ENCODE measurements around the gene FAM149B1.

The FAM149B1 gene

DNA sequence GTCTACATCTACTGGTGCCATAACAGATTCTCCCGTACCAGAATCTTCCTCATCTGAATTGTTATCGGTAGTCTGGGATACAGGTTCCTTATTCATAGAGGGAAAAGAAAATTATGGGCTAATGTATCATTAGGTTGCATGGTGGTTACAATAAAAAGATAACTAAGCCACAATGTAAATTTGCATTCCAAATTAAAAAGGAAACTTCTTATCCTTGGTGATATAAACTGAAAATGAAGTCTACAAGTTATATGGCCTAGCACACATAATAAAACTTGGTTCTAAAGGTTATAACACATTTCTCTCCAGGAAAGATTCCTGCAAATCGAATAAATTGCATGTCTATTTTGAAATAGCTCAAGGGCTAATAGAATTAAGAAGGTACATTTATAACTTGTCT lies 33.2 kb upstream of the FAM149B1 start:
- H3K36me3 ChIP-seq (ENCODE audit: low read length) = peaks cover 60% of the 10 kb centered on the region
- no peak overlapping the region for H2AFZ ChIP-seq (ENCODE audit: low read depth, low read length, severe bottlenecking)
- H3K4me2 ChIP-seq (ENCODE audit: low read depth, low read length, poor library complexity, severe bottlenecking) = no peak overlapping the region
- no peaks in the 10 kb centered on the region for H3K9me2 ChIP-seq (replicated peaks; ENCODE audit: insufficient read depth, low read length)
- no peaks in the 10 kb centered on the region for H3K79me2 ChIP-seq (ENCODE audit: insufficient read depth, low read length)
- no peaks in the 10 kb centered on the region for H3K27me3 ChIP-seq (ENCODE audit: low read length)
- TF ChIP-seq, protein P1, sequence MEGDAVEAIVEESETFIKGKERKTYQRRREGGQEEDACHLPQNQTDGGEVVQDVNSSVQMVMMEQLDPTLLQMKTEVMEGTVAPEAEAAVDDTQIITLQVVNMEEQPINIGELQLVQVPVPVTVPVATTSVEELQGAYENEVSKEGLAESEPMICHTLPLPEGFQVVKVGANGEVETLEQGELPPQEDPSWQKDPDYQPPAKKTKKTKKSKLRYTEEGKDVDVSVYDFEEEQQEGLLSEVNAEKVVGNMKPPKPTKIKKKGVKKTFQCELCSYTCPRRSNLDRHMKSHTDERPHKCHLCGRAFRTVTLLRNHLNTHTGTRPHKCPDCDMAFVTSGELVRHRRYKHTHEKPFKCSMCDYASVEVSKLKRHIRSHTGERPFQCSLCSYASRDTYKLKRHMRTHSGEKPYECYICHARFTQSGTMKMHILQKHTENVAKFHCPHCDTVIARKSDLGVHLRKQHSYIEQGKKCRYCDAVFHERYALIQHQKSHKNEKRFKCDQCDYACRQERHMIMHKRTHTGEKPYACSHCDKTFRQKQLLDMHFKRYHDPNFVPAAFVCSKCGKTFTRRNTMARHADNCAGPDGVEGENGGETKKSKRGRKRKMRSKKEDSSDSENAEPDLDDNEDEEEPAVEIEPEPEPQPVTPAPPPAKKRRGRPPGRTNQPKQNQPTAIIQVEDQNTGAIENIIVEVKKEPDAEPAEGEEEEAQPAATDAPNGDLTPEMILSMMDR (IDR thresholded peaks at IDR 0.05; ENCODE audit: insufficient read depth, low read length, poor library complexity, severe bottlenecking) = no peak
- TF ChIP-seq EZH2phosphoT487 (conservative IDR thresholded peaks at IDR 0.05; ENCODE audit: low read length) = no peak
- H4K20me1 ChIP-seq (ENCODE audit: low read depth, low read length) = no peaks in the 10 kb centered on the region
- no peak overlapping the region for H3K27ac ChIP-seq (ENCODE audit: low read depth, low read length)
- H3K4me3 ChIP-seq (ENCODE audit: insufficient read depth, low read length, poor library complexity, severe bottlenecking) = no peak overlapping the region
- H3K9me3 ChIP-seq (ENCODE audit: insufficient read depth, low read length) = no peaks in the 10 kb centered on the region
- no peak overlapping the region for H3K9ac ChIP-seq (ENCODE audit: low read length)
- no peaks in the 10 kb centered on the region for H3F3A ChIP-seq (ENCODE audit: insufficient read depth)

DNA sequence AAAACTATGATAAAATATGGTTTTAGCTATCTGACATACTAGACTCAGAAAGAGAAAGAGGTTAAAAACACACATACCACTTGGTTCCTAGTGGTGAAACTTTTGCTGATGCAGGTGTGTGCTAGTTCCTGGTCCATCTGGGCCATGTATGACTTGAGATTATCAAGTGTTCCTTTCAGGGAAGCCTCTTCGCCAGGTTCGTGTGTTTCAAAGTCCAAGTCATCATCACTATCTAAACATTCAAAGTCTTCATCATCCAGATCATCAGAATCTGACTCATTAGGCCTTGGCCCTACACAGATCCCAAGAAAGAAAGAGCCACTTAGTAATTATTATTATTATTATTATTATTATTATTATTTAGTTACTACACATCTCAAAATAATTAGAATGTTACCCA lies 31.3 kb upstream of the FAM149B1 start:
- H3K27me3 ChIP-seq (ENCODE audit: low read length) = no peaks in the 10 kb centered on the region
- peaks cover 52% of the 10 kb centered on the region for H3K36me3 ChIP-seq (ENCODE audit: low read length)
- H3K27ac ChIP-seq (ENCODE audit: low read depth, low read length) = no peak overlapping the region
- H3F3A ChIP-seq (ENCODE audit: insufficient read depth) = no peaks in the 10 kb centered on the region
- H2AFZ ChIP-seq (ENCODE audit: low read depth, low read length, severe bottlenecking) = no peak overlapping the region
- no peak overlapping the region for H3K4me2 ChIP-seq (ENCODE audit: low read depth, low read length, poor library complexity, severe bottlenecking)
- no peak overlapping the region for H3K4me3 ChIP-seq (ENCODE audit: insufficient read depth, low read length, poor library complexity, severe bottlenecking)
- no peaks in the 10 kb centered on the region for H3K79me2 ChIP-seq (ENCODE audit: insufficient read depth, low read length)
- H4K20me1 ChIP-seq (ENCODE audit: low read depth, low read length) = no peaks in the 10 kb centered on the region
- no peaks in the 10 kb centered on the region for H3K9me2 ChIP-seq (replicated peaks; ENCODE audit: insufficient read depth, low read length)
- H3K9me3 ChIP-seq (ENCODE audit: insufficient read depth, low read length) = no peaks in the 10 kb centered on the region
- no peak for TF ChIP-seq EZH2phosphoT487 (conservative IDR thresholded peaks at IDR 0.05; ENCODE audit: low read length)
- TF ChIP-seq, protein P1 (IDR thresholded peaks at IDR 0.05; ENCODE audit: insufficient read depth, low read length, poor library complexity, severe bottlenecking) = no peak
- H3K9ac ChIP-seq (ENCODE audit: low read length) = no peak overlapping the region

DNA sequence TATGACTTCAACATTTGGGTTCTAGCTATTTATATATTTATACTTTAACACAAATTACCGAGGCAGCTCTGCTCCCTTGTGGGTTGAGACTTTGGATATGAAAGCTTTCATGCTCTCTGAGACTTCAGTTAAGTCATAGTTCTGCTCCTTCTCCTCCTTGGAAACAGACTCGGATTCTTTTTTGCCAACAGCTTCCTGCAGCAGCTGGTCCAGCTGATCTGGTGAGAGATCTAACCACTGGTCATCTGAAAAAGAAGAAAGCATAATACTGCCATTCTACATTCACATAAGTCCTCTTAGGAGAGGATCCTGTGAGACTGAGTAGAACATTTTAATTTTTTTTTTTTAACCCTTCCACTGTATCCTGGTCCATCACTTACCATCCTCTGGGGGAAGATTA lies 28.7 kb upstream of the FAM149B1 start:
- no peaks in the 10 kb centered on the region for H3F3A ChIP-seq (ENCODE audit: insufficient read depth)
- H3K9me3 ChIP-seq (ENCODE audit: insufficient read depth, low read length) = no peaks in the 10 kb centered on the region
- no peaks in the 10 kb centered on the region for H3K27me3 ChIP-seq (ENCODE audit: low read length)
- no peak overlapping the region for H2AFZ ChIP-seq (ENCODE audit: low read depth, low read length, severe bottlenecking)
- no peak overlapping the region for H3K4me3 ChIP-seq (ENCODE audit: insufficient read depth, low read length, poor library complexity, severe bottlenecking)
- H3K79me2 ChIP-seq (ENCODE audit: insufficient read depth, low read length) = no peaks in the 10 kb centered on the region
- H3K27ac ChIP-seq (ENCODE audit: low read depth, low read length) = no peak overlapping the region
- H3K36me3 ChIP-seq (ENCODE audit: low read length) = peaks cover 41% of the 10 kb centered on the region
- no peaks in the 10 kb centered on the region for H3K9me2 ChIP-seq (replicated peaks; ENCODE audit: insufficient read depth, low read length)
- no peak overlapping the region for H3K4me2 ChIP-seq (ENCODE audit: low read depth, low read length, poor library complexity, severe bottlenecking)
- H3K9ac ChIP-seq (ENCODE audit: low read length) = no peak overlapping the region
- no peaks in the 10 kb centered on the region for H4K20me1 ChIP-seq (ENCODE audit: low read depth, low read length)
- TF ChIP-seq, protein P1 (IDR thresholded peaks at IDR 0.05; ENCODE audit: insufficient read depth, low read length, poor library complexity, severe bottlenecking) = no peak
- TF ChIP-seq EZH2phosphoT487 (conservative IDR thresholded peaks at IDR 0.05; ENCODE audit: low read length) = no peak
